Astrocyte (in vitro differentiated cells and primary cell): ENCODE results near the gene TGFB3.

Experiments
- CTCF ChIP-seq: IDR thresholded peaks from 2 replicates; pipeline ENCODE4 v1.5.1; 2011; ENCODE audit warnings: low read depth, mild to moderate bottlenecking, inconsistent platforms, low read length, moderate library complexity; ENCODE audit not compliant: insufficient read depth
- EZH2 ChIP-seq: IDR thresholded peaks from 2 replicates; pipeline ENCODE4 v1.6.1; 2012; ENCODE audit warnings: mild to moderate bottlenecking, low read length, inconsistent platforms; ENCODE audit not compliant: insufficient read depth

GRCh38 chr14:75969126-75969525 lies 12.7 kb downstream of the TGFB3 start:
- no peak for TF ChIP-seq CTCF
- TF ChIP-seq EZH2: no peak
